ELF-1 (cell line): ENCODE results near the gene KRTAP26-1.

Source experiments
- DNase-seq: peaks from one replicate; pipeline ENCODE4 v3.0.0-alpha.2; 2016; ENCODE audit warnings: low read depth, low spot score

Gene KRTAP26-1

DNA sequence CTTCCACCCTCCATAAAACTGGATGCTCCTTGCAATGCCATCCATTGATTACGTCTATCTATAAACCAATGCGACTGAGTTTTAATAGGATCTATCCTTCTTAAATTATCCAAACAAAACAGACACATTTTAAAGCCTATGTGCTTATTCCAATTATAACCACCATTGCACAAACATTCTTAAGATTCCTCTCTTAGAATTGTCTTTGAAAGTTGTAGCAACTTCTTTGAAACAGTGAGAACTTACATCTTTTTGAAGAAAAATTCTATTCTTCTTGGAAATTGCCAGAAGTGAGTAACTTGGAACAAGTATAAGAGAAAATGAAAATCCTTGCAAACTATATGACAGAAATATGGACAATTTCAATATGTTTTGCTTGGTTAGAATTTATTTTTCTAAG, at the start of gene KRTAP26-1:
KRTAP26-1 (minus strand) TSS at position 101 of the 400 bp plus-strand sequence. CDS start 280 bp downstream, outside the sequence.
- DNase-seq: no peak

DNA sequence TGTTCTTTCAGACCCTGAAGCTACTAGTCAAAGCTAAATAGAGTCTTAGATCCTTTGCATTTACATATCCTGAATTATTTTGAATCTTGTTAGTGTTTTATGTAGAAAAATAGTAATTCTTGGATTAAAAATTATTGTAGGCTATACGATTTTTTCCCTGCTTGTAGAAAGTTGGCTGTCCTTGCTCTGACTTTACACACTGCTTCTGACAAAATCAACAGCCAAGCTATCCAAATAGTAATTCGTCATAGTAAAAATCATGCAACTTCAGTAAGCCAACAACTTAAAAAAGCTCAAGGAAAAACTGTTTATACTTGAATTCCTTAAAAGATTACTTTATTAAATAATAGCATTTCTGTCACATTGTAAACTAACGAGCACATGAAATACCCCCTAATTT, 35.8 kb upstream of the KRTAP26-1 start:
- DNase-seq: no peak

GRCh38 chr21:30354308-30355005, 34.3 kb upstream of the KRTAP26-1 start:
- no peak for DNase-seq

- no peak for DNase-seq
These were observed 31.4 kb upstream of the KRTAP26-1 start for GRCh38 chr21:30351534-30351933.

- no peak for DNase-seq
These were observed 29.5 kb upstream of the KRTAP26-1 start for GRCh38 chr21:30349572-30349971.

DNA sequence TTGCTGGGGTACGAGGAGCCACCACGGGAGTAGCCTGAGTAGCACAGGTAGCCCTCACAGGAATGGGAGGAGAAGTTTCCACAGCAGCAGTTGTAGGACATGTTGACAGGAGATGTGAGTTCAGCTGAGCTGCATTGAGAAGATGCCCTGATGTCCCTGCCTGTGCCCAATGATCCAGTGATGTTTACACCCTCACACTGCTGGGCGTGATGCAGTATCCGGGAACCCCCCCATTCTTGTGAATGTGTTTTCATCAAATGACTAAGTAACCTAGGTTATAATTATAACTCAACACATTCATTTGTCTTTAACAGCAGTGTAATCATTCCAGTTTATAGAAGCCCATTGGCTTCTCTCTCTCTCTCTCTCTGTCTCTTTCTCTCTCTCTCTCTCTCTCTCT, 28.4 kb upstream of the KRTAP26-1 start, which contains the start of gene KRTAP23-1:
KRTAP23-1 (minus strand) TSS at position 101 of the 400 bp plus-strand sequence; CDS start at position 101, 0 bp downstream.
- DNase-seq: no peak

DNA sequence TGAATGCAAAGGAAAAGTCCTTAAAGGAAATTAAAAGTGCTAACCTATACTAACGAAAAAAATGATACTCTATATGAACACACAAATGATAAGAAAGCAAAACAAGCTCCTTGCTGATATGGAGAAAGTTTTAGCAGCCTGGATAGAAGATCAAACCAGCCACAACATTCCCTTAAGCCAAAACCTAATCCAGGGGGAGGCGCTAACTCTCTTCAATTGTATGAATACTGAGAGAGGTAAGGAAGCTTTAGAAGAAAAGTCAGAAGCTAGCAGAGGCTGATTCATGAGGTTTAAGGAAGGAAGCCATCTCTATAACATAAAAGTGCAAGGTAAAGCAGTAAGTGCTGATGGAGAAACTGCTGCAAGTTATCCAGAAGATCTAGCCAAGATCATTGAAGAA, 24.9 kb upstream of the KRTAP26-1 start:
- no peak for DNase-seq

DNA sequence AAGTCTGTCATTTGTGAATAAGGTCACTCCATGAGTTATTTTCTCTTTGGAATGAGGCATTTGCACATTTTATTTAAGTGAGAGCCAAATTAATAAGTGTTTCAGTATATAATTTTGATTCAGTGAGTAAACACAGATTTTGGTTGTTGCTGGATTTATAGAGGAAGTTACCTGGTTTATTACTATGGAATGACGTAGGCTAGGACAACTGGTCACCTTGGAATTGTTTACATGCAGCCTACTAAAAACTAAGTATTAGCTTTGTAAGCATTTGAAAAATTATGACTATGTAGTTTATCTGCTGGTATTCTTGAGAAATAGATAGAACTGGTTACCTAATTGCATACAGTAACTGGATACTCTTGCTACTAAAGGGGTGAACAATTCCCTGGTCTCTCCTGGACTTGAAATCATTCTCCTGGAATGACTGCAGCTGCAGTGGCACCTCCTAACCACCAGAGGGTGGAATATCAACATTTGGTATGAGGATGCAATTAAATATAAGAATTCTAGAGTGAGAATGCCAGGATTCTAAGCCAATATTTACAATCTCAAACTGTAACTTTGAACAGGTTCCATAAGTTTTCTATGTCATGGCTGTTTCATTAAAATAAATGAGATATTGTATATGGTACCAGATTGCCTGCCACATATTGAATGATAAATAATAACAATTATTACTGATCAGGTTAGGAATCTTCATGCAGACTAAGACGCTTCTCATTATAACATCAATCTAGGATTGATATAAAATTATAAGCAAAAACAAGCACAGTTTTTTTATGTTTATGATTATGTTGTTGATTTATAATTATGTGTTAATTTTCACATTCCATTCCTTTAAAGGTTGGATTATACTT, 20.8 kb upstream of the KRTAP26-1 start:
- peak; percentile 1 for DNase-seq

GRCh38 chr21:30338717-30339116, 18.6 kb upstream of the KRTAP26-1 start:
- no peak for DNase-seq

- no peak for DNase-seq
These were observed 17.7 kb upstream of the KRTAP26-1 start for GRCh38 chr21:30337772-30338171.

GRCh38 chr21:30337276-30337744, 17.2 kb upstream of the KRTAP26-1 start, which contains the start of gene KRTAP27-1:
Gene KRTAP27-1, minus strand, starts transcription at chr21:30337694. Its CDS starts 26 bp downstream, at chr21:30337668.
- no peak for DNase-seq

GRCh38 chr21:30336596-30336995, 16.5 kb upstream of the KRTAP26-1 start:
- DNase-seq: no peak

DNA sequence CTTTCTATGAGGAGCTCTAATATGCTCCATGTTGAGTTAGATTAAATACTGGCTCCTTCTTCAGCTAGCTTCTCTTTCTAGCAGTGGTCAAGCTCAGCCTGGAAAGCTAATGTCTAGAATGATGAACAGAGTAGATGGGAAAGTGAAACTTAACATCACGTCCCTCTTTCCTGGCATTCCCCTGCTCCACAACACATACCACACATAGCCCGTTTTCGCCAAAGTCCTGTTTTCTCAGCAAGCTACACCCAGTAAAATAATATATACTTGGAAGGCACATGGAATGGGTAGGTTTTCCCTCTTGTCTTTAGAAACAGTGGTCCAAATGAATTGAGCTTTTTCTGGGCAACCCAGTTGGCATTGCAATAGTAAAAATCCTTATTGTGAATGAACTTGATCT, 13.6 kb upstream of the KRTAP26-1 start:
- no peak for DNase-seq

- no peak for DNase-seq
These were observed 12.6 kb upstream of the KRTAP26-1 start for GRCh38 chr21:30332681-30333080.

- no peak for DNase-seq
These were observed 9.2 kb upstream of the KRTAP26-1 start for GRCh38 chr21:30329203-30329875.

- no peak for DNase-seq
These were observed 6.3 kb upstream of the KRTAP26-1 start for GRCh38 chr21:30326390-30326789.

GRCh38 chr21:30315701-30316100, 4.4 kb downstream of the KRTAP26-1 start:
- no peak for DNase-seq

- DNase-seq: no peak
These were observed 13.2 kb downstream of the KRTAP26-1 start for GRCh38 chr21:30306884-30307283.

- DNase-seq: no peak
These were observed 15.0 kb downstream of the KRTAP26-1 start for GRCh38 chr21:30305136-30305535.

- no peak for DNase-seq
These were observed 30.9 kb downstream of the KRTAP26-1 start, which contains the start of gene KRTAP25-1 for GRCh38 chr21:30289215-30289614. Gene KRTAP25-1, minus strand, starts transcription at chr21:30289514. Its CDS starts 24 bp downstream, at chr21:30289490.

DNA sequence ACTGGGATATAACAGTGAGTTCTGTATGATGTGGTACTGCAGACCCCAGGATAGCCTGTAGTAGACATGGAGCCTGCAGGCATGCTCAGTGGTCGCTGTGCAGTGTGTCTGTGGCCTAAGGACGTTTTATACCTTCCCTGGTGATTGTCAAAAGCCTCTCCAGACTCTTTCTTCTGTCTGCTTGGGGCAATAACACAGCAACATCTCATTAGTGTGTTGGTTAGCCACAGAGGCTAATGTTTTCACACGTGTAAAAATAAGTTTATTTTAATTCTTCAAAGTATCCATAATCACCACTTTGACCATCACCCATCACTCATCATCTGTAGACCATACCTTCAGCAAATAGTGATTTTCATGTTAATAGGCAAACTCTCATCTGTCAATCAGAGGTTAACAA, 37.3 kb downstream of the KRTAP26-1 start, which contains the start of gene KRTAP24-1:
KRTAP24-1 (minus strand) TSS at position 101 of the 400 bp plus-strand sequence; CDS start at position 83, 18 bp downstream.
- DNase-seq: no peak

- DNase-seq: no peak
These were observed 48.5 kb downstream of the KRTAP26-1 start for GRCh38 chr21:30271611-30272010.
